Activated naive CD8-positive, alpha-beta T cell treated with anti-CD3 and anti-CD28 coated beads, Interleukin-2, amount 50 U/mL, for 24 hours (primary cell): ENCODE results near the gene TMC6.
"Not testable (repeated sequence)": the region's sequence is repeated elsewhere in the genome, so short reads cannot be mapped to it uniquely, and the experiment has no call there.

Experiments
- ATAC-seq: fragments of 150-1000 bp; cut with Tn5 transposase; one replicate; pipeline ENCODE4 v1.10.0; 2021
- DNase-seq: peaks from one replicate; pipeline ENCODE4 v3.0.0; 2021
- H3K27ac Mint-ChIP-seq: one replicate; pipeline ENCODE4 v1.8.0; 2021; ENCODE audit warnings: mild to moderate bottlenecking, mixed read lengths
- H3K27me3 Mint-ChIP-seq: one replicate; pipeline ENCODE4 v1.8.0; 2021; ENCODE audit warnings: mixed read lengths
- H3K36me3 Mint-ChIP-seq: one replicate; pipeline ENCODE4 v1.8.0; 2021; ENCODE audit warnings: low read depth, mixed read lengths
- H3K4me1 Mint-ChIP-seq: one replicate; pipeline ENCODE4 v1.8.0; 2021; ENCODE audit warnings: mixed read lengths
- H3K4me3 Mint-ChIP-seq: one replicate; pipeline ENCODE4 v1.8.0; 2021; ENCODE audit warnings: mild to moderate bottlenecking, moderate library complexity, mixed read lengths
- H3K9me3 Mint-ChIP-seq: one replicate; pipeline ENCODE4 v1.8.0; 2021; ENCODE audit warnings: mixed read lengths

TMC6 gene

DNA sequence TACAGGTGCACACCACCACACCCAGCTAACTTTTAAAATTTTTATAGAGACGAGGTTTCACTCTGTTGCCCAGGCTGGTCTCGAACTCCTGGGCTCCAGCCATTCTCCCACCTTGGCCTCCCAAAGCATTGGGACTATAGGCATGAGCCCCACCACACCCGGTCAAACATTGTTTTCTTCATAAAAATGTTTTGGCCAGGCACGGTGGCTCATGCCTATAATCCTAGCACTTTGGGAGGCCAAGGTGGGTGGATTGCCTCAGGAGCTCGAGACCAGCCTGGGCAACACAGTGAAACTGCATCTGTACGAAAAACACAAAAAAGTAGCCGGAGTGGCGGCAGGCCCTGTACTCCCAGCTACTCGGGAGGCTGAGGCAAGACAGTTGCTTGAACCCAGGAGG, 12.1 kb downstream of the TMC6 start:
- H3K9me3 Mint-ChIP-seq = no peaks in the 10 kb centered on the region
- no peak overlapping the region for H3K4me3 Mint-ChIP-seq
- H3K36me3 Mint-ChIP-seq = peaks cover 15% of the 10 kb centered on the region
- DNase-seq (no peak), ATAC-seq (no peak)
- peaks cover 46% of the 10 kb centered on the region for H3K4me1 Mint-ChIP-seq
- no peaks in the 10 kb centered on the region for H3K27me3 Mint-ChIP-seq
- H3K27ac Mint-ChIP-seq = no peak overlapping the region

DNA sequence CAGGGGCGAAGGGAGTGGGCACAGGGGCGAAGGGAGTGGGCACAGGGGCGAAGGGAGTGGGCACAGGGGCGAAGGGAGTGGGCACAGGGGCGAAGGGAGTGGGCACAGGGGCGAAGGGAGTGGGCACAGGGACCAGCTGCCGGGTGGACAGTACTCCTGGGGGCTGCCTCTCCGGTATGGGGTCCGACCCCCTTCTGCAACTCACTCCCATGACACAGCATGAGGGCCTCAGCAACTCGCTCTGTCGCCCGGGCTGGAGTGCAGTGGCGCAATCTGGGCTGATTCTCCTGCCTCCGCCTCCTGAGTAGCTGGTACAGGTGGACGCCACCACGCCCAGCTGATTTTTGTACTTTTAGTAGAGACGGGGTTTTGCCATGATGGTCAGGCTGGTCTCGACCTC, 12.8 kb downstream of the TMC6 start:
- not testable (repeated sequence) for H3K4me3 Mint-ChIP-seq, DNase-seq, H3K27me3 Mint-ChIP-seq, ATAC-seq, H3K27ac Mint-ChIP-seq, H3K9me3 Mint-ChIP-seq
- Mint-ChIP-seq H3K4me1 (peaks cover 40% of the 10 kb centered on the region), H3K36me3 (peaks cover 19% of the 10 kb centered on the region)

DNA sequence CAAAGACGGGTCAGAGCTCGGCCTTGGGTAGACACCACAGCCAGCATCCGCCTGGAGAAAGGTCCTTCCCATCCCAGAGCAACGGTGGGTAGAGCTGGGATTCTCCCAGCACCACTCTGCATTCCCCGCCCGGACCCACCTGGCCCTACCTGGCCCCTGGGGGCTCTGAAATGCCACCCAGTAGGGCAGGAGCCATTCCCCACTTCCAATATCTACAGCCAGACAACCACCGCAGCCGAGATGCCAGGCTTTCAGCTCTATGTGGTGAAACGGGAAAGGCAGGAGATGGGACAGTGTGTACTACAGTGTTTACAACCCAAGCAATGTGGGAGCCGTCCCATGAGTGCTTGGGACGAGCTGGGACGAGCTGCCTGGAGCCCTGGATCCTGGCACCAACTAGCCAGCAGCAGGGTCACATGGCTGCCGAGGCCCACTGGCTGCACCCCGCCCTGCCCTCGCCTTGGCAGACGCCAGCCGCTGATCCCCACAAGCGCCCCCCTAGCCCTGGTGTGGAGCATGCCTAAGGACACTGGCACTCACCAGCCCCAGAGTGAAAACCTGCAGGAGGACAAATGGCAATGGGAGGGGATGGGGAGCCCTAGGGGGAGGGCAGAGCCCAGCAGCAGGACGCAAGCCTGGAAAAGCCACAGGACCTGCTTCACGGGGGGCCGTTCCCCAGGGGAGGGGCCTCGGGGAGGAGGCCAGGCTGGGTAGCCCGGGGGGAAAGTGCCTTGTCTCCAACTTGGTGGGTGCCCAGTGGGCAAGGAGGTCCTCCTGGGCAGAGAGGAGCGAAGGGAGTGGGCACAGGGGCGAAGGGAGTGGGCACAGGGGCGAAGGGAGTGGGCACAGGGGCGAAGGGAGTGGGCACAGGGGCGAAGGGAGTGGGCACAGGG, 13.5 kb downstream of the TMC6 start:
- Mint-ChIP-seq H3K4me1 (peaks cover 34% of the 10 kb centered on the region), H3K4me3 (no peak overlapping the region), H3K9me3 (no peaks in the 10 kb centered on the region), H3K36me3 (peaks cover 23% of the 10 kb centered on the region), H3K27me3 (no peaks in the 10 kb centered on the region), H3K27ac (no peak overlapping the region)
- ATAC-seq (no peak), DNase-seq (no peak)

DNA sequence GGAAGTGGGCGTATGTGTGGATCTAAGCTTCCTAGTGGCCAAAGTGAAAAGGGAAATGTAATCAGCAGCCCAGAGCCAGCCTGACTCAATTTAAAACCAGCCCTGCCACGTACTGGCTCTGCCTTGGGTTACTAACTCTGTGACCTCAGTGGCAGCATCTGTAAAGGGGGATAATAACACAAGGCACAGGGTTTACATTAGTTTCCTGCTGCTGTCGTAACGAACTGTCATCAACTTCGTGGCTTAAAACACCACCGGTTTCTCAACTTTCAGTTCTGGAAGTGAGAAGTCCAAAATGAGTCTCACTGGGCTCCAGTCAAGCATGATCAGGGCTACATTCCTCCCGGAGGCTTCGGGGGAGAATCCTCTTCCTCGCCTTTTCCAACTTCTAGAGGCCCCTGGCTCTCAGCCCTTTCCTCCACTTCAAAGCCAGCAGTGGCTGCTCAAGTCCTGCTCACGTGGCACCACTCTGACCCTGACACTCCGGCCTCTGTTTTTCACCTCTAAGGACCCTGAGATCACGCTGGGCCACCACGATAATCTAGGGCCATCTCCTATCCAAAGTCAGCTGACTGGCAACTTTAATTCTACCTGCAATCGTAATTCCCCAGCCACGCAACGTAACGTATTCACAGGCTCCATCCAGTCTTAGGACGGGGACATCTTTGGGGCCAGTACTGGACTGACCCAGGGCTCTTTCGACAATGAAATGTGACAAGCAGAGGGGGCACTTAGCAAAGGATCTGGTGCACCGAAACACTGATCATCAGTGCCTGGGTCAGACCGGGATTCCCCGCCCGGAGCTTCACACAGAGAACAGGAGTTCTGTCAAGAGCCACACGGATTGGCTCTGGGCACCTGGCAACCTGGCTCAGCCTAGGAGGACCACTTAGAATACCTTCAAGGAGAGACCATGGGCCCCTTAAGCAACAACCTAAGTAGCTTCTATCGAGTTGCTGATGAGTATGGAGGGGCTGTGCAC, 14.5 kb downstream of the TMC6 start:
- ATAC-seq (peak; percentile 79), DNase-seq (peak; percentile 45)
- H3K9me3 Mint-ChIP-seq = no peaks in the 10 kb centered on the region
- H3K27ac Mint-ChIP-seq = peak overlapping the region; percentile 52
- H3K4me1 Mint-ChIP-seq = peaks cover 34% of the 10 kb centered on the region
- H3K36me3 Mint-ChIP-seq = peaks cover 24% of the 10 kb centered on the region
- no peak overlapping the region for H3K4me3 Mint-ChIP-seq
- no peaks in the 10 kb centered on the region for H3K27me3 Mint-ChIP-seq

DNA sequence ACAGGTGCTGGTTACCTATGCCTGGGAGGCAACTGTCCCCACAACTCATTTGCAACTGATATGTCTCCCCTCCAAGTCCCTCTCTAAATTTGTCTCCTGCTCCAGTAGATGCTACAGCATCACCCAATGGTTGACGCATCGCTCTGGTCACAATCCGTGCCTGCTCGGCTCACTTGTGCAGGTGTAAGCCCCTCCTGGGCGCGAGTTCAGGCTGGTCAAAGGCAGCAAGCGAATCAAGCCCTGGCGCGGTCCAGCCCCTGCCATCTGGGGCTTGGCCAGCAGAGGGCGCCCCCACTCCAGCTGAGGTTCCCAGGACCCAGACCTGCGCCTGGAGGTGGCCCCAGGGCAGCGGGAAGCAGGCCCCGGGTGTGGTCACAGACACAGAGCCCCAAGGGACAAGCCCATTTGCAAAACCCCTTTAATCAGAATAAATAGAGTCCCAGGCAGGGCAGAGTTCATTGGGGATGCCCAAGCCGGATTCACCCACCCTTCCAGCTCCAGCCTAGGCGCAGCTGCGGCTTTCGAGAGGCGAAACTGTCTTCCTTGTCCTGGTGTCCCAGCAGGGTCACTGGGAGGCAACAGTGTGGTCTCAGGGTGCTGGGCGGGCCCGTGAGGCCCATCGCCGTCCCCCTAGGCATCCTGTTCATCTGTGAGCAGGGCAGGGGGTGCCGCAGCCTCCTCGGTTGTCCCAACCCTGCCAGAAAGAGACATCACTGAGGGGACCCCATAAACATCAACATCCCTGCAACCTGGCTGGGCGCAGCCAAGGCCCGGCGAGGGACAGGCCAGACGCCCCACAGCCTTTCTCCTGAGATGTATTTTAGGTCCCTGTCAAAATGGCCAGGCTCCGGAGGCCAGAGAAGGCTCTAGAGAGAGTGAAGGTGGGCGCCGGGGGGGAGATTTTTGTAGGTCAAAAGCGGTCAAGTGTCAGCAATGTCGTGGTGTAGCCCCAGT, 15.8 kb downstream of the TMC6 start:
- H3K4me3 Mint-ChIP-seq = no peak overlapping the region
- peak; percentile 56 for ATAC-seq

DNA sequence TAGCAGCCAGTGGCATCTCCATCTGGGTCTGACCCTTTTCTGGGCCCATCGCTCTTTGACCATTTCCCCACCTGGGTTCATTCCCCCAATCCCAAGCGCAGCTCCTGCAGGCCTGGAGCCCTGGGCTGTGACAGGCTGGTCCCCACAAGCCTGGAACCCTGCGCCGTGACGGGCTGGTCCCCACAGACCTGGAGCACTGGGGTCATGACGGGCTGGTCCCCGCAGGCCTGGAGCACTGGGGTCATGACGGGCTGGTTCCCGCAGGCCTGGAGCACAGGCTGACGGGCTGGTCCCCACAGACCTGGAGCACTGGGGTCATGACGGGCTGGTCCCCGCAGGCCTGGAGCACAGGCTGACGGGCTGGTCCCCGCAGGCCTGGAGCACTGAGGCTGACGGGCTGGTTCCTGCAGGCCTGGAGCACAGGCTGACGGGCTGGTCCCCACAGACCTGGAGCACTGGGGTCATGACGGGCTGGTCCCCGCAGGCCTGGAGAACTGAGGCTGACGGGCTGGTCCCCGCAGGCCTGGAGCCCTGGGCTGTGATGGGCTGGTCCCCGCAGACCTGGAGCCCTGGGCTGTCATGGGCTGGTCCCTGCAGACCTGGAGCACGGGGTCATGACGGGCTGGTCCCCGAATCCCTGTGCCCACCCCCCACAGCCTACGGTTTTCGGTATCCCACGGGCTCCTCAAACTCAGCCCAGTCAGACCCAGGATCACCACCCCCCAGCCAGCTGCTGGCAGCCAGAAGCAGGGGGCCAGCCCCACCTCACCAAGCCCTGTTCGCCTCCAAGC, 16.6 kb downstream of the TMC6 start:
- Mint-ChIP-seq H3K4me1 (peaks cover 41% of the 10 kb centered on the region), H3K4me3 (no peak overlapping the region), H3K27ac (no peak overlapping the region), H3K36me3 (peaks cover 20% of the 10 kb centered on the region), H3K9me3 (no peaks in the 10 kb centered on the region), H3K27me3 (no peaks in the 10 kb centered on the region)
- DNase-seq = no peak
- ATAC-seq = no peak

More for the DNA sequence above, 15.8 kb downstream of the TMC6 start:
- Mint-ChIP-seq H3K4me1 (peaks cover 34% of the 10 kb centered on the region), H3K36me3 (peaks cover 22% of the 10 kb centered on the region), H3K9me3 (no peaks in the 10 kb centered on the region), H3K27ac (peak overlapping the region; percentile 61), H3K27me3 (no peaks in the 10 kb centered on the region)
- peak; percentile 89 for DNase-seq

DNA sequence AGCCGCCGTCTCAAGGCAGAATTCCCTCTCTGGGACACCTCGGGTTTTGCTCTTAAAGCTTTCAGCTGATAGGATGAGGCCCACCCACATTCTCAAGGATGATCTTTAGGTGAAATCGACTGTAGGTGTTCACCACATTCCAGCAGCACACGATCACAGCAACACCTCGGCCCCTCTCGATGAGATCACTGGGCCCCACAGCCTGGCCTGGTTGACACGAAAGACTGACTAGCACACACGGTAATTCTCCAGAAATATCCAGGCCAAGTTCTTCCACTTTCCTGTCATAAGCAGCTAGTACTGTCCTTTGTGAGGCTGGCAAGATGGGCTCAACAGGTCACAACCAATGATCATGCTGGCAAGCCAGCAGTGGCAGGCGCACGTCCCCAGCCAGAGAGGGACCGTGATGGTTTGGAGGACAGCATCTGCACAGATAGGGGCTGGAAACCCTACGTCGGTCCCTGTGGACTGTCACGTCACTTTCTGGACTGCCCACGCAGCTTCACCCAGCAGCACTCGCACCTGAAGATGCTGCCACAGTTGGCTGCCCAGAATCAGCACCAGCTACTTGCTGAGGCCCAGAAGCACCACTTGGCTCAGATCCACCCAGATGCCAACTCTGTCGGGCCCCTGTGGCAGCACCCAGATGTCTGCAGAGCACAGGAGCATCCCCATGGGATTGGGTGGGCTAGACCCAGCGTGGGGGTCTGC, 17.4 kb downstream of the TMC6 start:
- no peaks in the 10 kb centered on the region for H3K27me3 Mint-ChIP-seq

DNA sequence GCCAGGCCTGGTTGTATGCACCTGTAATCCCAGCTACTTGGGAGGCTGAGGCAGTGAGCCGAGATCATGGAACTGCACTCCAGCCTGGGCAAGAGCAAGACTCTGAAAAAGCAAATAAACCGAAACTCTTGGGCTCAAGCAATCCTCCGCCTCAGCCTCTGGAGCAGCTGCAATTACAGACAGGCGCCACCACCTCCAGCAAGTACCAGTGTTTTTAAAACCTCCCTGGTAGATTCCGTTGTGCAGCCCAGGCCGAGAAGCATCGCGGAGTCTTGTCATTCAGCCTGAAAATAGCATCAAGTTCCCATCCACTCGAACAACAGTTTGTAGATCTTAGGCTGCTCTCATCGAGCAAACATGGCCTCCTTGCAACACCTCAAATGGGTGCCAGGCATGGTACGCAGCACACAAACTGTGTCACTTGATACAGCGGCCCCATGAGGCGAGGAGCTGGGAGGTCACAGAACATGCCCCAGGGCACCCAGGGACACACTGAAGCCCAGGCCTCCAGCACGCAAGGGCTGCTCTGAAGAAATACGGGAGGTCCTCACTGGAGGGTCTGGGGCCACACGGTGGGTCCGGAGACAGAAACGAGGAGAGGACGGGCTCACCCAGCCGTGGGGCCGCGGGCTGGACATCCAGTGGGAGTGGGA, 18.1 kb downstream of the TMC6 start:
- H3K9me3 Mint-ChIP-seq = no peaks in the 10 kb centered on the region
- H3K4me3 Mint-ChIP-seq = no peak overlapping the region
- no peaks in the 10 kb centered on the region for H3K27me3 Mint-ChIP-seq
- peaks cover 39% of the 10 kb centered on the region for H3K4me1 Mint-ChIP-seq
- DNase-seq (no peak), ATAC-seq (no peak)
- peaks cover 18% of the 10 kb centered on the region for H3K36me3 Mint-ChIP-seq
- H3K27ac Mint-ChIP-seq = no peak overlapping the region

More for the DNA sequence above, 17.4 kb downstream of the TMC6 start:
- no peak for DNase-seq
- peaks cover 39% of the 10 kb centered on the region for H3K4me1 Mint-ChIP-seq
- no peak overlapping the region for H3K4me3 Mint-ChIP-seq
- peaks cover 18% of the 10 kb centered on the region for H3K36me3 Mint-ChIP-seq
- H3K27ac Mint-ChIP-seq = no peak overlapping the region
- no peak for ATAC-seq
- H3K9me3 Mint-ChIP-seq = no peaks in the 10 kb centered on the region

DNA sequence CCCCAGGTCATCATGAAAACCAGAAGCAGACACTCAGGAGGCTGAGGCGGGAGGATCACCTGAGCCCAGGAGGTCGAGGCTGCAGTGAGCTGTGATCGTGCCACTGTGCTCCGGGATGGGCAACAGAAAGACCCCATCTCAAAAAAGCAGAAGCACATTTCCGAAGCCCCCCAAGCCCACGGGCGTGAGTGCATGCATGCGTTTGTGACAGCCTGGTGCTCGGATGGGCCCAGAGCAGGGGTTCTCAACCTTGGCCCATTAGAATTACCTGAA, 19.1 kb downstream of the TMC6 start:
- ATAC-seq = no peak
- Mint-ChIP-seq H3K4me3 (no peak overlapping the region), H3K36me3 (peaks cover 17% of the 10 kb centered on the region), H3K27ac (no peak overlapping the region), H3K27me3 (no peaks in the 10 kb centered on the region), H3K9me3 (no peaks in the 10 kb centered on the region), H3K4me1 (peaks cover 35% of the 10 kb centered on the region)
- DNase-seq = no peak

DNA sequence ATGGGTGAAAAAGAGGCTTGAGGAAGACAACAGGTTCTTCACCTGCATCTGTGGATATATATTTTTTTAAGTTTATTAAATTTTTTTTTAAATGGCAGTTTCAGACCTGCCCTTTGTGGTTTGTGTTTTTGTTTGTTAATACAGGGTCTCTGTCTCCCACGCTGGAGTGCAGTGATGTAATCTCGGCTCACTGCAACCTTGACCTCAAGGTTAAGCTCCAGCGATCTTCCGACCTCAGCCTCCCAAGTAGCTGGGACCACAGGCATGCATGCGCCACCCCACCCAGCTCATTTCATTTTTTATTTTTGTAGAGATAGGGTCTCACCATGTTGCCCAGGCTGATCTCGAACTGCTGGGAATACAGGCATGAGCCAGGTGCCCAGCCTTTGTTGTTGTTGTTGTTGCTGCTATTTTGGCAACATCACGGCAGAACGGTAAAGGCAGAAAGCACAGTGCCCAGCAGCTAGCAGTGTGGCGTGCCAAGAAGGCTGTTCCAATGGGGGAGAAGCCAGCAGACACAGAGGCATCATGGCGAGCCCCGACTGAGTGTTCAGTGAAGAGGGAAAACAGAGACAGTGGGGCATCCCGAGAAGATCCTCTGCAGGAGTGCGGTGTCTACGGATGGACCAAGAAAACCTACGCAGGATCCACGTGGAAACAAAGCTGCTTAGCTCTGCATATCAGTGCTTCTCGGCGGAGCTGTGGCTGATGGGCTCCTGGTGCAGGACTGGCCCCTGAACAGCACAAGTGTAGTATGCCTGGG, 19.6 kb downstream of the TMC6 start:
- no peak for ATAC-seq
- DNase-seq = no peak
- H3K9me3 Mint-ChIP-seq = no peaks in the 10 kb centered on the region
- H3K27ac Mint-ChIP-seq = no peak overlapping the region
- H3K4me3 Mint-ChIP-seq = no peak overlapping the region
- H3K27me3 Mint-ChIP-seq = no peaks in the 10 kb centered on the region
- peaks cover 30% of the 10 kb centered on the region for H3K4me1 Mint-ChIP-seq
- H3K36me3 Mint-ChIP-seq = peaks cover 13% of the 10 kb centered on the region

DNA sequence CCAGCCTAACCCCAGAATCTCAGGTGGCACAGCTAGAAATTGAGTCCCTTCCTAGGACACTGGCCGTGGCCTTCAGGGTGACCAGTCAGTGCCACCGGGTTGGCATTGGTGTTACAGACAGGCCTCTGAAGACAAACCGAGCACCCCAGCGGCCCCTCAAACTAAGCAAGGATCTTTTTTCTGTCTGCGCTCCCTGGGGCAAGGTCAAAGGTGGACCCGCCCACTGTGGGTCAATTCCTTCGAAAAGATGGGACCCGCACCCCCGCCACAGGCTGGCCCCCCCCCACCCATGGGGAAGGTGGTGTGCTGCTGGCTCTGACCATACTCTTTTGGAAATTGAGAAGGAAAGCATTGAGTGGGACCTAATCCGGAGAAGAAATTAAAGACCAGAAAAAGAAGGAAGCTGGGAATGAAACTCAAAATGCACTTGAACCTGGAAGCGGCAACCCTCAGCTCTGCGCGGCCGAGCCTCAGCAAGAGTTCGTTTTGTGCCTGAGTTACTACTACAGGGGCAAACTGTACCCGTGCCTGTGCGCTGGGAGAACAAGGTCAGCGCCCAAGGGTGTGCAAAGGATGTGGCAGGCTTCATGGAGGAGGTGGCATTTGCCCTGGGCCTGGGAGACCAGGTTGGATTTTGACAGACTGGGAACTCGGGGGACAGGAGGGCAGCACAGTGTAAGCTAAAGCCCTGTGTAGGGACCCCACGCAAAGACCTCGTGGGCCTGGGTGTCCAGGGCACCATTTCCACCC, 20.4 kb downstream of the TMC6 start:
- H3K27me3 Mint-ChIP-seq = no peaks in the 10 kb centered on the region

More for the DNA sequence above, 20.4 kb downstream of the TMC6 start:
- peak overlapping the region; percentile 55 for H3K27ac Mint-ChIP-seq
- peaks cover 23% of the 10 kb centered on the region for H3K4me1 Mint-ChIP-seq
- no peak overlapping the region for H3K4me3 Mint-ChIP-seq
- H3K36me3 Mint-ChIP-seq = peaks cover 12% of the 10 kb centered on the region
- no peaks in the 10 kb centered on the region for H3K9me3 Mint-ChIP-seq
- DNase-seq (no peak), ATAC-seq (no peak)
